ENCODE results near the gene TOLLIP.

Gene TOLLIP

DNA sequence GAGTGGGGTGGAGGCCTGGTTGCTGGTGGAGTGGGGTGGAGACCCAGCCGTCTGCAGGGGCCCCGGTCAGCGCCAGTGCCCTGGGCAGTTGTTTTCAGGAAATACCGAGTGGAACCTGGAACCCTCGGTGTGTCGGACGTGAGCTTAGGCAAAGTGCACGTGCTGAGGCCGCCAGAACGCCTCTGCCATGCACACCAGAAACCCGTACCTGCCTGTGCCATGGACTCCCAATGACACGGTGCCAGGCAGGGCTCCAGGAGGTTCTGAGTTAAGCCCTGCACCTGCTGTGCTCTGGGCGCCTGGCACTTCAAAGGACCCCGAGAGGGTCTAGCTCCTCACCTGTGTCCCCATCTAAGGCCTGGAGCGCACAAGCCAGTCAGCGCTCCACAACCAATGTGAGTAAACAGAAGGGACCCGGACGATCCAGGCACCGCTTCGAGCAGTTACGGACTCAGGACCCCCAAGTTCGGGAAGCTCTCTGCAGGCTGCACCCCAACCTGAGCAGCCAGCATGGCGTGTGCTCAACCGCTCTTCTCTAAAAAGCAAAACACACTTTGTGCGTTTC is 12.3 kb downstream of the TOLLIP start:
- DNase-seq, result no peak

DNA sequence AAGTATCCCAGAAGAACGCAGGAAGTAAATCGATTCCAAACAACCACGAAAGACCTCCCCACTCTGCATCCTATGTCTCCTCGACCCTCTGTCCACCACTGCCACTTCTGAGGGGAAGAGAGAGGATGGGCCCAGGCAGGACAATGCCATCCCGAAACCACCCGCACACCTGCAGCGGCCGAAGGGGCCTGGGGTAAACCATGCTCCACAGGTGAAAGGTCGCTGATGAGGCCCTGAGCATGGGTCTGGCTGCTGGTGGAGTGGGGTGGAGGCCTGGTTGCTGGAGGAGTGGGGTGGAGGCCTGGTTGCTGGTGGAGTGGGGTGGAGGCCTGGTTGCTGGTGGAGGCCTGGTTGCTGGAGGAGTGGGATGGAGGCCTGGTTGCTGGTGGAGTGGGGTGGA is 13.1 kb downstream of the TOLLIP start:
- DNase-seq, result no peak

DNA sequence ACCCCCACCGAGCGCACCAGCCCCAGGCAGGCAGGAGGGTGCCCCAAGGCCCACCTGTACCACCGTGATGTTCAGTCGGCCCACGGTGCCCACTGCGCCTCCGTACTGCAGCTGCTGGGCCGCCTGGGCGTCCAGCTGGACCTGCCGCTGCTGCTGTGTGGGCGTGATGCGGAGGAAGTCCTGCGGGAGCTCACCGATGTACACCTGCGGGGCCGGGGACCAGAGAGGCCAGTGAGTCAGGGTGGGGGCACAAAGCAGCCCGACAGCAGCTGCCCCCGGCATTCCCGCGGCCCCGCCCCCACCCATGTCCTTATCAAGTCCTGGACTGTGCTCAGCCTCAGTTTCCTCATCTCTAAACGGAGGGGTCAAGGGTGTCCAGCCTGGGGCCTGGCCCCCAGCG is 13.8 kb downstream of the TOLLIP start:
- DNase-seq, result no peak

DNA sequence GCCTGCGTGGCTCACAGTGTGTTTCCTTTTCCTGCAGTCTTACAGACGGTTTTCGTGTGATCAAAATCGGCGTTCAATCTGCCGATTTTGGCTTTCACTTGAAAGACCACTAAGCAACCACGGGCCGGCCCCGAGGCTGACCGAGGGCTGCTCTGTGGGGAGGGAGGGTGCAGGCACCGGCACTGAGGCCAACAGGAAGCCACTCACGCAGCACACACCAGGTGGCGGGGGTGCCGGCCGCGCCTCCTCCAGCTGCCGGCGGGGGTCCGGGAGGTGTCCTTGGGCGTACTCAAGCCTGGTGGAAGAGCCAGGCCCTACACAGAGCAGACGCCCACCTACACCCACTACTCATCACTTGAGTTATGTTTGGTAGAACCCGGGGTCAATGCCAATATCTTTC is 14.3 kb downstream of the TOLLIP start:
- no peak for DNase-seq

DNA sequence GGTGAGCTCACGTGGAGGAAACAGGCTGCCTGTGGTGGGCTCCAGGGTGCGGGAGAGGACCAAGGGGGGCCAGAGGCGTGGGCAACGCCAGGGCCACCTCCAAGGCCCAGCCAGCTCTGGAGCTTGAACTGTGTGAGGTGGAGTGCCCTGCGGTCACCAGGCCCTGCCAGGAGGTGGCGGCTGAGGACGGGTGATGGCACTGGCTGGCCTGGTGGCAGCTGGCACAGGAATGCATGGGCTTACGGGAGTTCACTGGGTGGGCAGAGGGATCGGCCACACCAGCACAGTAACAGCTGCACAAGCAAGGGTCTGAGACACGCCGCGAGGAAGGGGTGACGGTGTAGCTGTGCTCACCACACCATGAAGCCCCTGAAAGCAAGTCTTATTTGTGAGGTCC is 15.8 kb downstream of the TOLLIP start:
- no peak for DNase-seq

GRCh38 chr11:1292644-1293618 is 16.5 kb downstream of the TOLLIP start:
- no peak for DNase-seq

GRCh38 chr11:1292018-1292643 is 17.3 kb downstream of the TOLLIP start:
- DNase-seq, result no peak

- no peak for DNase-seq
Observed at GRCh38 chr11:1291295-1292017, 18.0 kb downstream of the TOLLIP start.

DNA sequence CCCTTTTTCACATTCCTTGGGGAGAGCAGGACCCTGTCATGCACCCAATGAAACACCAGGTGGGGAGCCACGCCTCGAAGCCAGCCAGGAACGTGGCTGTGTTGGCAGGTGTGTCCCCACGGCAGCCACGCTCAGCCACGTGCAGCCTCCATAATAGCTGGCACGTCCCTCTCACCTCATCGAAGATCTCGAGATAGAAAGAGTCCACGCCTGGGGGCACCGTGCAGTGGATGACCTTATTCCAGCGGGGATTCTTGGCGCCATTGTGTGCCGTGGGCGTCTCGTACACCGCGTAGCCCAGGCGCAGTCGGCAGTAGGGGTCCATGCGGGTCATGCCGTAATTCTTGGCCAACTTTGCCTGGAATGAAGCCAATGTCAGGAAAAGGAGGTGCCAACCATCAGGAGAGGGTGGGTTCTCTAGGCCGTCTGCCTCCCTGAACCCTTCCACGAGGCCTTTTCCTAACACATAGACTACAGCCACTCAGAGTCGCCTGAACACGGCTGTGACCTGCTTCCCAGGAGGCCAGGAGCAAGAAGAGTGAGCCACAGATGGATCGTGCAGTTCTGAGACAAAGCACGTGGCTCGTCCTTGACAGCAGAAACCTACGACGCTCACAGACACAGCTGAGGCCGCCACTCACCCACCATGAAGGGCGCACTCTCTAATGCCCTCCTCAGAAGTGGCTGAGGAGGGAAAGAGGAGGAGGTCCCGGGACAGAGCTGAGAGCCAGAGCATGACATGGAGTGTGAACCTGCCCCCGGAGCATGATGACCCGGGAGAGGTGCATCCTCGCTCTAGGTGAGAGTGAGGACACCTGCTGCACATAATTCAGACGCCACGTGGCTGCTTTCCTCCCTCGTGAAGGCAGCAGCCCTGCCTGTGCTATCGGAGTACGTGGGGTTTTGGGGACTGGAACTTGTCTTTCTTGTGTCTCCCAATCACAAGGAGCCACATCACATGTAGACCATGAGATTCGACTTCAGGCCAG is 19.1 kb downstream of the TOLLIP start:
- no peak for DNase-seq

- no peak for DNase-seq
Observed at GRCh38 chr11:1289211-1289935, 20.1 kb downstream of the TOLLIP start.

DNA sequence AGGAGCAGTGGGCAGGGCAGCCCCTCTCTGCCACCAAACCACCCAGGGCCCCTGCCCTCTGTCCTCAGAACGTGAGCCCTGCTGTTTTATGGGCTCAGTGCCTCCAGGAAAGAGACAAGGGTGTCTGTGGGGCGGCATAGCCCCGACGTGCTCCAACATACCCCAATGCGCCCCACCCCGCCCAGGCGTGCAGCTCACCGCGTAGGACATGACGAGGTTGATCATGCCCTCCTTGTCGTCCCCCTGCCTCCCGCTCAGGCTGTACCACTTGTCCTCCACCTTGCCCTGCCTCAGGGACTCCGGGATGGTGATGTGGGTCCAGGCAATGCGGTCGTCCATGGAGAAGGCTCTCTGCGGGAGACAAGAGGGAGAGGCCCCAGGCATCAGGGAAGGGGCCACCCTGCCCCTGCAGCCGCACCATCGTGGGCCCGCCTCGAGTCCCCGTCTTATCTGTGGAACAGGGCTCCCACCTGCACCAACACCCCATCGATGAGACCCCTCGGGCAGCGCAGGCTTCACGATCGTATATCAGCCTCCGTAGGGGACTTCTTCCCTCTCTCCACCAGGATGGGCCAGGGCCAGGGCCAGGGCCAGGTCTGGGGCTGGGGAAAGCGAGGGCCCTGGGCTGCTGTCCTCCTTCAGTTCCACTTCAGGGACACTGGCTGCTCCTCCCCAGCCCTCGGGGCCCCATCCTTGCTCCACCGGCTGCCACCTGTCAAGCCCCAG is 20.8 kb downstream of the TOLLIP start:
- no peak for DNase-seq

DNA sequence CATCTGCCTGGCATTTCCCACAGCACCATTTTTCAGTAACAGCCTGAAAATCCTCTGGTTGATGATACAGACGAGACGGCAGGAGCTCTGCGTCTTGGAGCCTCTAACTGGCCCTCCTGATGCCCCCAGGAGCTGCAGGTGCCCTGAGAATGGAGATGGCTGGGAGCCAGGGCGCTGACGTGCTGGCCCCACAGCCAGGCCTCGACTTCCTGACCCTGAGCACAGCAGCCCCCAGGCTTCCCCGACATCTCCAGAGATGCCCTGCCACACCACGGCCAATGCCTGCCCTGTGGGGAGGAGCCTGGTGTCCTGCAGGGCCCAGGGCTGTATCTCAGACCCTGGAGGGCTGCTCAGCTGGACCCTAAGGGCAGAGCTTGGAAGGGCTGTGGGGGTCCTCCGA is 21.5 kb downstream of the TOLLIP start:
- DNase-seq, result no peak

- DNase-seq, result no peak
Observed at GRCh38 chr11:1285876-1286275, 23.6 kb downstream of the TOLLIP start.

GRCh38 chr11:1285316-1285744 is 24.1 kb downstream of the TOLLIP start:
- no peak for DNase-seq

DNA sequence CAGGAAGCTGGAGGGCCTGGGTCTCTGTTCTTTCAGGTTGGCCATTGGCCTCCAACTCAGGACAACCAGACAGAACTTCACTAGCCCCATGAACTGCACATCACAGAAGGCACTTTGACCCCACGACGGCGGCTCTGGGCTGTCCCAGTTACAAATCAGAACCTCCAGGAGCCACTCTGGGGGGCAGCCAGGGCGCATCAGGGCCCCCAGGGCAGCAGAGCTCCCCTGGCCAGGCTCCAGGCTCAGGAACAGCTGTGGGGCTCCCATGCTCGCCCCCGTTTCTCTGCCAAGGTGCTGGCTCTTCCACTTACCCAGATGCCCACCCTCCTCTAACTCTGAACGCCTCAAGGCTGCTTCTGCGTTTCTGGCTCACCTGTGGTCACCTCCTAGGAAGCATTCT is 25.5 kb downstream of the TOLLIP start:
- no peak for DNase-seq

DNA sequence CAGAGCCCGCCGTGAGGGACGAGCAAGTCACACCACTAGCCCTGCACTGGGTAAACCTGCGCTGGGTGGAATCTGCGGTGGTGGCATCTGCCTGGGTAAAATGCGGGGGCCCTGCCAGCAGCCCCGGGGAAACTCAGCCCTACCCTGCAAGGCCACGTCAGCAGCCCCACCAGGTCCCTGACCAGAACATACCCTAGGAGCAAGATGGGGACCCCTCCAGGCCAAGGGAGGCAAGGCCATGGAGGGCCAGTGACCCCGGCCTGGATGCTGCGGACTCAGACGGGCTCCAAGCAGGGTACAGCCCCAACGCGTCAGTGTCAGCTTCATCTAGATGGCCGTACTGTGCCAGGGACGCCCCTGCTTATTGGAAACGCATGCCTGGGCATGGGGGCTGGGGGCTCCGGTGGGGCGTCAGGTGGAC is 26.3 kb downstream of the TOLLIP start:
- no peak for DNase-seq

GRCh38 chr11:1281974-1282365 is 27.5 kb downstream of the TOLLIP start:
- DNase-seq, result no peak

GRCh38 chr11:1281326-1281973 is 28.0 kb downstream of the TOLLIP start:
- DNase-seq, result no peak

- DNase-seq, result no peak
Observed at GRCh38 chr11:1280116-1281035, 29.1 kb downstream of the TOLLIP start.
